Coronary artery (tissue), 2 donors: ENCODE results near the gene MAST4.

Experiments
- DNase-seq: peaks from one replicate; pipeline ENCODE4 v3.0.0-alpha.2; 2017; ENCODE audit warnings: low spot score
- H3K27ac ChIP-seq, 2 donors: fragments of 200-600 bp; sonication (generic); one replicate each; pipeline ENCODE4 v1.5.1; 2016 to 2019
- H3K4me3 ChIP-seq: fragments of 200-600 bp; sonication (generic); 2 replicates; pipeline ENCODE4 v1.5.1; 2016; ENCODE audit warnings: mild to moderate bottlenecking, moderate library complexity
- TF ChIP-seq, protein P1 (sequence below): fragments of 200-600 bp; sonication (generic); IDR thresholded peaks from one replicate; pipeline ENCODE4 v1.5.1; 2019; ENCODE audit warnings: antibody characterized with exemption

The MAST4 gene

DNA sequence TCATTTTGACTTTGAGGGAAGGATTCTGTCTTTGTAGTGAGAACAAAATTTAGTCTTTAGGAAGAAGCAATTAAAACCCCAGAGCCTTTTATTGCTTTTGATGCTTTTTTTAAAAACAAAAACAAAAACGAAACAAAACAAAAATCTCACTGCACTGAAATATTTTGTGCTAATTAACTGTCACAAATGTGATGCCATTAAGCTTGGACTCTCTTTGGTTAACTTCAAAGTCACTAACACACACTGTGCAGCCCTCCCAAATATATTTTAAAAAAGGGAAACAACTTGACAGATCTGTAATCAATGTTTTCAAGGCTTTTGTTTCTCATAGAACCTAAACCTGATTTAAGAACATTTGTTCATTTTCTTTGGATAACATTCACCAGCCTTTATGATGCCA lies 290.7 kb downstream of the MAST4 start:
- no peak overlapping the region for H3K4me3 ChIP-seq
- no peak for DNase-seq
- TF ChIP-seq, protein P1, sequence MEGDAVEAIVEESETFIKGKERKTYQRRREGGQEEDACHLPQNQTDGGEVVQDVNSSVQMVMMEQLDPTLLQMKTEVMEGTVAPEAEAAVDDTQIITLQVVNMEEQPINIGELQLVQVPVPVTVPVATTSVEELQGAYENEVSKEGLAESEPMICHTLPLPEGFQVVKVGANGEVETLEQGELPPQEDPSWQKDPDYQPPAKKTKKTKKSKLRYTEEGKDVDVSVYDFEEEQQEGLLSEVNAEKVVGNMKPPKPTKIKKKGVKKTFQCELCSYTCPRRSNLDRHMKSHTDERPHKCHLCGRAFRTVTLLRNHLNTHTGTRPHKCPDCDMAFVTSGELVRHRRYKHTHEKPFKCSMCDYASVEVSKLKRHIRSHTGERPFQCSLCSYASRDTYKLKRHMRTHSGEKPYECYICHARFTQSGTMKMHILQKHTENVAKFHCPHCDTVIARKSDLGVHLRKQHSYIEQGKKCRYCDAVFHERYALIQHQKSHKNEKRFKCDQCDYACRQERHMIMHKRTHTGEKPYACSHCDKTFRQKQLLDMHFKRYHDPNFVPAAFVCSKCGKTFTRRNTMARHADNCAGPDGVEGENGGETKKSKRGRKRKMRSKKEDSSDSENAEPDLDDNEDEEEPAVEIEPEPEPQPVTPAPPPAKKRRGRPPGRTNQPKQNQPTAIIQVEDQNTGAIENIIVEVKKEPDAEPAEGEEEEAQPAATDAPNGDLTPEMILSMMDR = no peak
- no peak overlapping the region for H3K27ac ChIP-seq

GRCh38 chr5:66888613-66889012 lies 292.4 kb downstream of the MAST4 start:
- TF ChIP-seq, protein P1 = no peak
- Histone ChIP-seq H3K27ac (no peak overlapping the region), H3K4me3 (no peak overlapping the region)
- no peak for DNase-seq

- no peak for DNase-seq
- H3K27ac ChIP-seq = no peak overlapping the region
- no peak overlapping the region for H3K4me3 ChIP-seq
These were observed 292.9 kb downstream of the MAST4 start for GRCh38 chr5:66889056-66889455.

DNA sequence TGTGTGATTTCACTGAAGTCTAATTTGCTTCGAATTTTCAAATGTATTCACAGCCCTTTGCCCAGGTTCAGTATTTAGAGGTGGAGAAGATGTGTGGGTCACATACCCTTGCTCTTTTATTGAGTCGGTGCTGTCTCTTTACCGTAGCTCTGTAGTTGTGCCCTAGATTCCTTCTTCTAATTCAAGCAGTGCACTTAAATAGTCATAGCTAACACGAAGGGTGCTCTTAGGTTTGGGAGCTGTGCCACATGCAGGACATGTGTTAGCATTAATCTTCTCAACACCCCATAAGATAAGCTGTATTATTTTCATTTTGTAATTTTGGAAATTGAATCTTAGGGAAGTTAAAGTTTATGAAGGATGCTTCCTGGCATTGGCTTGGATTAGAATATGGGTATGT lies 293.3 kb downstream of the MAST4 start:
- TF ChIP-seq, protein P1 = no peak
- Histone ChIP-seq H3K4me3 (no peak overlapping the region), H3K27ac (no peak overlapping the region)
- DNase-seq = no peak

More at GRCh38 chr5:66889056-66889455, 292.9 kb downstream of the MAST4 start:
- TF ChIP-seq, protein P1 = no peak

- no peak overlapping the region for H3K27ac ChIP-seq
- TF ChIP-seq, protein P1 = no peak
- DNase-seq = no peak
These were observed 295.2 kb downstream of the MAST4 start for GRCh38 chr5:66891184-66891925.

GRCh38 chr5:66892716-66893115 lies 296.5 kb downstream of the MAST4 start:
- DNase-seq = no peak
- Histone ChIP-seq H3K27ac (no peak overlapping the region), H3K4me3 (no peak overlapping the region)
- TF ChIP-seq, protein P1 = no peak

More at GRCh38 chr5:66891184-66891925, 295.2 kb downstream of the MAST4 start:
- no peak overlapping the region for H3K4me3 ChIP-seq

DNA sequence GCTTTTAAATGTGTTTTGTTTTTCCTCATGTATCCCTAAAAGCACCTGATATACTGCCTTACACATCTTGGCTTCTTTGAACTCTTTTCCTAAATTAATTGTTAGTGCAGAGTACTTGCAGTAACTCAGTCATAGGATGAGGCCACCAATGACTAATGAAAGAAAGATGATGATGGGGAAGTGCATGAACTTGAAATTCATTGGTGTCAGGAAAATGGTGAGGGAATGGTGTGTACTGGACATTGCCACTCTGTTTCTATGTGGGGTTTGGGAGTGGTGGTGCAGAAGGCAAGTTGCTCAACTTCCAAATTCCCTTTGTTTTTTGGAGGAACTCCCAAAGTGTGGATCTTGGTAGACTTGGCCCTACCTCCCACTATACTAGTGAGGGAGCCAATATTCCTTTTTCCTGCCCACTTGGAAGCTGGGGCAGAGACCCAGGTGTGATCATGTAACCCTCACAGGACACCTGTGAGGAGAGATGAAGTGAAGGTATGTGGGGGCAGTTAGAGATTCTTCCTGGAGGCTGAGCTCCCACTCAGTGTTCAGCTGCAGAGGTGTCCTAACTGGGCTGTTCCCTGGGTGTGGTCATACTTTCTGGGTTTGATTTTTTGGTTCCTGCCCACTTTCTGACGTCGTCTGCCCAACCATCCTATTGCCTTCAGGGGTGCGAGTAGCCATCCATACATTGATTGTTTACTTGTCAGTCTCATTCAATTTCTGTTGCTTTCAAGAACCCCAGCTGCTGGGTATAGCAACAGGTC lies 298.5 kb downstream of the MAST4 start:
- DNase-seq = no peak
- H3K4me3 ChIP-seq = no peak overlapping the region
- TF ChIP-seq, protein P1 = no peak
- no peak overlapping the region for H3K27ac ChIP-seq
